GM12891 (cell line): Measurements from ENCODE around the gene MIER1.

Experiments
- PAX5 ChIP-seq: IDR thresholded peaks from 2 replicates; pipeline ENCODE4 v1.6.1; 2011; ENCODE audit warnings: low read length, moderate library complexity, mild to moderate bottlenecking; ENCODE audit not compliant: insufficient read depth, severe bottlenecking
- POLR2A ChIP-seq: IDR thresholded peaks from 2 replicates; pipeline ENCODE4 v1.6.1; 2011; ENCODE audit warnings: low read depth, low read length, control low read depth
- POLR2AphosphoS5 ChIP-seq: IDR thresholded peaks from 2 replicates; pipeline ENCODE4 v1.6.1; 2011; ENCODE audit warnings: low read depth, low read length, control low read depth
- POU2F2 ChIP-seq: IDR thresholded peaks from 2 replicates; pipeline ENCODE4 v1.6.1; 2011; ENCODE audit warnings: low read depth, mild to moderate bottlenecking, control low read depth, low read length, moderate library complexity
- SPI1 ChIP-seq: IDR thresholded peaks from 2 replicates; pipeline ENCODE4 v1.6.1; 2011; ENCODE audit warnings: low read depth, low read length, control low read depth
- TAF1 ChIP-seq: IDR thresholded peaks from 2 replicates; pipeline ENCODE4 v1.6.1; 2011; ENCODE audit warnings: low read depth, low read length, control low read depth

- no peak for TF ChIP-seq SPI1
- no peak for TF ChIP-seq TAF1
- no peak for TF ChIP-seq POLR2A
- TF ChIP-seq POLR2AphosphoS5, result no peak
- no peak for TF ChIP-seq PAX5
- TF ChIP-seq POU2F2, result no peak
Observed at GRCh38 chr1:66982561-66983260, 57.9 kb downstream of the MIER1 start.
